Lung (tissue), 12 donors: ENCODE data around the gene APPBP2. TPM values are rescaled to one million over a fixed set of nuclear protein-coding genes. Genes with fewer than 3 reads are reported as not detected.
A peak's percentile ranks its signal among the peaks of the same experiment; 100 is the strongest.

ENCODE experiments used
- ATAC-seq: fragments of 200-7000 bp; cut with Tn5 transposase; one replicate; pipeline ENCODE4 v1.9.1; 2020; ENCODE audit warnings: moderate number of reproducible peaks; ENCODE audit not compliant: insufficient read depth, low FRiP score
- DNase-seq, 3 donors: peaks; one replicate each; pipeline ENCODE4 v3.0.0-alpha.2; 2013 to 2017
- H3K27ac ChIP-seq, 2 donors: one replicate each; pipeline ENCODE4 v1.5.1; 2013; ENCODE audit warnings: mild to moderate bottlenecking in 2 of 2, moderate library complexity in 2 of 2, control low read depth in 1 of 2, inconsistent platforms in 1 of 2, low read depth in 1 of 2, low read length in 1 of 2
- H3K27me3 ChIP-seq, 3 donors: one replicate each; pipeline ENCODE4 v1.5.1; 2013; ENCODE audit warnings: low read length in 2 of 3; ENCODE audit not compliant: control insufficient read depth in 3 of 3, insufficient read depth in 3 of 3
- H3K36me3 ChIP-seq, 4 donors: one replicate each; pipeline ENCODE4 v1.5.1; 2013; ENCODE audit warnings: low read length in 4 of 4, mild to moderate bottlenecking in 1 of 4, moderate library complexity in 1 of 4; ENCODE audit not compliant: control insufficient read depth in 4 of 4, insufficient read depth in 4 of 4
- H3K4me1 ChIP-seq, 5 donors: one replicate each; pipeline ENCODE4 v1.5.1; 2013; ENCODE audit warnings: low read length in 5 of 5, mild to moderate bottlenecking in 2 of 5, moderate library complexity in 1 of 5; ENCODE audit not compliant: control insufficient read depth in 5 of 5, insufficient read depth in 5 of 5
- H3K4me3 ChIP-seq: one replicate; pipeline ENCODE4 v1.5.1; 2013; ENCODE audit warnings: mild to moderate bottlenecking, control low read depth, moderate library complexity
- H3K9ac ChIP-seq, 2 donors: one replicate each; pipeline ENCODE4 v1.5.1; 2013; ENCODE audit warnings: low read length in 2 of 2, control low read depth in 1 of 2; ENCODE audit not compliant: insufficient read depth in 1 of 2
- H3K9me3 ChIP-seq, 4 donors: one replicate each; pipeline ENCODE4 v1.5.1; 2013; ENCODE audit warnings: low read length in 3 of 4, mild to moderate bottlenecking in 1 of 4, moderate library complexity in 1 of 4; ENCODE audit not compliant: control insufficient read depth in 4 of 4, insufficient read depth in 3 of 4
- CTCF ChIP-seq: IDR thresholded peaks from 2 replicates; pipeline ENCODE4 v1.5.1; 2012; ENCODE audit warnings: mild to moderate bottlenecking; ENCODE audit errors: control extremely low read depth, extremely low read depth
- WGBS, 2 donors: extraction: QIAGEN DNeasy Blood & Tissue Kit; methylation state at CpG; one replicate each; pipeline ENCODE4 v1.1.7; 2013; 5-methylcytosine and 5-hydroxymethylcytosine counted together
- polyA plus RNA-seq, 2 donors: library from polyadenylated mRNA; stranded (reverse); fragments of 200-250 nt; gene quantifications; one replicate each; pipeline ENCODE4 v1.2.1, GENCODE V29; 2013
- total RNA-seq, 2 donors: library from RNA; depleted of rRNA in 1 of 2; stranded (reverse); fragments of >200 nt in 1 of 2; gene quantifications; one replicate each; pipeline ENCODE4 v1.2.1, GENCODE V29; 2014 to 2021
- donor health status: control.
- donor health status: control.
- donor health status: Bipolar disorder and iron deficiency.
- donor health status: healthy.
- donor health status: DM: yes; HTN: yes; CAD: no.

Gene APPBP2
- total and polyA plus RNA-seq, 4 donors = 5.7 to 57.8 (median 20.6) TPM

DNA sequence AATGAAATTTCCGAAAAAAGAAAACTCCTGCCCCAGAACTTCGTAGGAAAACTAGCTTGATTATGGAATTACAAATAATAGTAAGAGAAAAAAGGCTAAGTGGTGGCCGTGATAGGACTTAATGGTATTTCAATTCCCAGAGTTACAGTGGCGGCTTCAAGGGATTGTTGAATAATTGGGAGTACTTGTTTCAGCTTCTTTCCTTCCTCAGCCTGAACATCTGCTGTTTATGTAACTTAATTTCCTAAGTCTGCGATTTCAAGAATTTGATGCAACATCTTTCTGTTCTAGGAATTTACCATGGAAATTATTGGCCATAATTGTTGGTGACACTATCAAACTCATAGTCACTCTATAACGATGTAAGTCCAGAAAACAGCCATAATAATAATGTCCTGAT is 684 bp upstream of the APPBP2 start:
- Histone ChIP-seq H3K36me3 (peaks cover 0 to 2% (median 0%) of the 10 kb centered on the region in 4 donors), H3K9ac (peak overlapping the region; percentile 94 to 99), H3K27ac (peak overlapping the region in 1 of 2 donors; percentile 99), H3K9me3 (no peaks in the 10 kb centered on the region), H3K4me3 (no peak overlapping the region), H3K27me3 (no peaks in the 10 kb centered on the region), H3K4me1 (peaks cover 0 to 28% (median 3%) of the 10 kb centered on the region in 5 donors)
- no peak for ATAC-seq
- no peak for TF ChIP-seq CTCF
- DNase-seq = peak in 2 of 3 donors; percentile 57 to 80
- 7 to 8% methylated on average over 6 of the region's 6 CpGs for WGBS, 2 donors

- peaks cover 0 to 2% (median 0%) of the 10 kb centered on the region in 4 donors for H3K36me3 ChIP-seq
- H3K27me3 ChIP-seq = no peaks in the 10 kb centered on the region
- ATAC-seq (peak; percentile 14), DNase-seq (peak in 2 of 3 donors; percentile 77)
- no peak for TF ChIP-seq CTCF
- peak overlapping the region; percentile 67 for H3K4me3 ChIP-seq
- 1% methylated on average over 11 of the region's 11 CpGs for WGBS, 2 donors
- peaks cover 0 to 35% (median 3%) of the 10 kb centered on the region in 5 donors for H3K4me1 ChIP-seq
- H3K9ac ChIP-seq = peak overlapping the region; percentile 94 to 99
- H3K9me3 ChIP-seq = no peaks in the 10 kb centered on the region
- H3K27ac ChIP-seq = peak overlapping the region; percentile 98 to 99
Observed at GRCh38 chr17:60525328-60525684, 736 bp downstream of the APPBP2 start.

DNA sequence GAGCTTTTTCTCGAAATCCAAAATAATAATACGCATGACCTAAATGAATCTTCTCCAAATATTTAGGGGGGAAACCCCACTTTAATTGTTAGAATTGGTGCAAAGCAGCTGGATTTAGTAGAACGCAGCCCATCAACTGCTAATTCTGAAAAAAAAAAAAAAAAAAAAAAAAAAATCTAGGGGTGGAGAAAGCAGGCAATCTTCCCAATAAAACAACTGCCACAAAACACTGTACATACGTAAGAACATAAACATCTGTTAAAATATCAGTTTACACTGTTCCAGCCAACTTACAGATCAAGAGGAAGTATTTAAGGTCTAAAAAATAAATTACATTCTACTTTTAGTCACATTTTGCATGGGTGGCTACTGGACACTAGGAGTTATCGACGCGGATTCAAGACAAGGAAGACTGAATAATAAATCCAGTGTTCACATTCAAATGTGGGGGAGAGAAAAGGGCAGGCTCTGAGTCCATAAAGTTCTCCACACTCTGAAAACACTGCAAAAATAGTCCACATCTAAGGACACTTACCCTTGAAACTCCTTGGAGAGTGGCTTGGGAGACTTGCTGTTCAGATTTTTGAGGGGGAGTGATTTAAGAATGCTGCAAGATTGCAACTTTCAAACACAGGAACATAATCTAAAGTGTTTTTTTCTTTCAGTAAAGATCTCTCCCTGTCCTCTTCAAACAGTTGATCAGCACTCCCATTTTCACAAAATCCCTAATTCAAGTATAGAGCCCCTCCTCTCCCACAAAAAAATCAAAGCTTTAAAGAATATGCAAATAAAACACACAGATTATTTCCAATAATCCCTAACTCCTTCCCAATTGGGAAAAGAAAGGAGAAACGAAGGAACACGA is 1.3 kb downstream of the APPBP2 start:
- Histone ChIP-seq H3K9ac (peak overlapping the region; percentile 94 to 99), H3K4me1 (peaks cover 0 to 35% (median 3%) of the 10 kb centered on the region in 5 donors), H3K36me3 (peaks cover 0 to 4% (median under 1%) of the 10 kb centered on the region in 4 donors), H3K9me3 (no peaks in the 10 kb centered on the region), H3K27ac (peak overlapping the region; percentile 98 to 99), H3K4me3 (peak overlapping the region; percentile 67), H3K27me3 (no peaks in the 10 kb centered on the region)
- WGBS, 2 donors = 19 to 29% methylated on average over 9 of the region's 9 CpGs
- TF ChIP-seq CTCF = no peak
- peak; percentile 50 to 92 (median 91) for DNase-seq
- ATAC-seq = no peak
